T-helper 1 cell (primary cell): ENCODE measurements around the gene NRP2.
A peak's percentile ranks its signal among the peaks of the same experiment; 100 is the strongest.

Source experiments
- DNase-seq, 5 donors: peaks; one replicate each; pipeline ENCODE4 v3.0.0-alpha.2; 2012 to 2020

NRP2 gene

DNA sequence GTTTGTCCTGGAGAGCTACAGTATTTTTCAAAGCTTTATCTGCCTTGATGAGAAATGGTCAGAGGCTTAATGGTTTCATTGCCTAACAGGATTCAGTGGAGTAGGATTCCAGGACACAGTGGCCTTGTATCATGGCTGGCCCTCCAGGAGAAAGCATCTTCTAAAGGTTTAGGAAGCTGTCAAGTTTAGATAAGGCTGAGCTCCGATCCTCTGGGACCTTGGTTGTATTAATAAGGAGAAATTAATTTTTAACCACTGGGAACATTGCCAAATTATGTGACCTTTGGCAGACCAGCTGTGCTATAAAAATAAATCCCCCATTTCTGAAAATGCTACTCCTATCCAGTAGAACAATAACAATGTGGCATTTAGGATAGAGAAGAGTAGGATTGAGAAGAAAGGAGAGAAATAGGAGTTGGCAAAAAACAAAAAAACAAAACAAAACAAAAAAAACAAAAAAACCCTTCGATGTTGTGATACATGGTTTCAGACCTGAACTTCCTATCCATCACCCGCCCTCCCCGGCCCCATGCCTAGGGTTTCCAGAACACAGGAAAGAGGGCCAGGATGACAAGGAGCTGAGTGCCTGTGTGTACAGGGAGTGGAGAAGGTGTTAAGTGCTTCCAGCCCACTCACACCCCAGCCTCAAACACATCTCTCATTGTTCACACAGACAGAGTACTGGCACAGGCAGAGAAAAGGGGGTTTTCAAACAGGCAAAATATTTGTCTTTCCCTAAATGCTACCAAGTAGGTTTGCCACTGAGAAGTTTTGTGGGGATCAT is 6.3 kb downstream of the NRP2 start:
- no peak for DNase-seq

DNA sequence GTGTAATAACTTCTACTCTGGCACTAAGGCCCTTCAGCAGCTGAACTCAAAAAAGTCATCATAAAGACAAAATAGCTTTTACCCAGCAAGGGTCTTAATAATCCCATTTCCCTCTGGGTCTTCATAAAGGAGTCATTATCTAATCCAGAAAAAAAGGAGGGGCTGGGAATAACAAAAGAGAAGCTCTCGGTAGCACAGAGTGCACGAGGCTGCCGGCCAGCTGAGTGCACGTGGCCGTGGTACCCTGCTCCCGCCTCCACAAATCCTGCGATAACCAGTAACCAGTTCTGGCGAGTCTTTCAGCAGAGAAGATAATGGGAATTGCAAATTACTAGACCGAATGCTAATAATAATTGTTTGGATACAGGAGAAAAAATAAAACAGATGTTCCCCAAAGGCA is 7.5 kb downstream of the NRP2 start:
- DNase-seq: no peak

DNA sequence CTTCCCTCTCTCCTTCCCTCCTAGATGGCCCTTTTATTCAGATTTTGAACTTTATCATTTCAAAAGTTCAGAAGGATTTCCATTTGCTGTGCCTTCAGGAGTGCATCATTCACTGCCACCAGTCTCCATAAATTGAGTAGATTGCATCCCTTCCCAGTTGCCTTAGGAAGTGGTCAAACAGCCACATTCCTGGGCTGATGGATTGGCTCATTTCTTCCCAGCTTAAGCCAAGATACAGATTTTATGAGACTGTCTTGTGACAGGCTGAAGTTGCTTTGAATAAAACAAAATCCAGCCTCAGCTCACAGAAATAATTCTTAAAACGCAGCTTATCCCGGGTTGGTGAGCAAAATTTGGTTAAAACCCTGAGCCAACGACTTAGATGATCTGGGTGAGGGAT is 9.8 kb downstream of the NRP2 start:
- DNase-seq: no peak

DNA sequence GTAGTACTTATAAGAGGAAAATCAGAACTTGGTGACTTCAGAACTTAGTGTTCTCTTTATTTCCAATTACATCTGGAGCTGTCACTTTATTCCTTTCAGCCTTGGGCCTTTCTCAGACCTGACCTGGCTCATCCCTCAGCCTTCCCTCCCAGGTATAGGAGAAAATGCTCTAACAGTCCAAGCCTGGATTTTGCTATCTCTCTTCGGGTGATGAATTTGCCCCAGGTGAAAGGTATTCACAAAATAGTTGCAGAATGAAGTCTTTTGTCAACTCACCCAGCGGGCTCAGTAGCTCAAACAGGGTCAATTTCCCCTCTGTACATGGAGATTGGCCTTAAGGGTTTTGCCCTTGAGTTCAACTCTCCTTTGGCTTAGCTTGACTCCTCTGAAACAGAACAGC is 12.0 kb downstream of the NRP2 start:
- no peak for DNase-seq

DNA sequence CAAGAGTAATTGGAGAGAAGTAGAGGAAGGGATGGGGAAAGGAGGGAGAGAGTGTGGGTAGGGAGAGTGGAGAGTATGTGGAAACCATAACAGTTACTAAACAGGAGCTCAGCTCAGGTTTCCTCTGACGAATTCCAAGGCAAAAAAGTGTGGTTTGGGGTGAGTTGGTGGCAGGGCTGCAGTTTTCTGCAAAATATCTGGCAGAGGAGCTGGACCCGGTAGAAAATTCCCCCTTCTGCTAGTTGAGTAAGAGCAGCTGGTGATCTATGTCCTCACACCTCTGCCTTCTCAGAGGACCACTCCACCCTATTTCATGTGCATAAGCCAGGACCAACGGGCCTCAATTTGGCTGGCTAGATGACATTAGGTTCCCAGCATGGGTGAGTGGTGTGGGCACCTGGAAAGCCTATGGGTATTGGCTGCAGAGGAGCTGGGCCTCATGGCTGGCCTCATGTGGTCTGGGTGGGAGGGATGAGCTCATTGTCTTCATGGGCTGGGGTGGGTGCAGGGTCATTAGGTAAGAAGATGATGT is 13.2 kb downstream of the NRP2 start:
- DNase-seq: no peak

DNA sequence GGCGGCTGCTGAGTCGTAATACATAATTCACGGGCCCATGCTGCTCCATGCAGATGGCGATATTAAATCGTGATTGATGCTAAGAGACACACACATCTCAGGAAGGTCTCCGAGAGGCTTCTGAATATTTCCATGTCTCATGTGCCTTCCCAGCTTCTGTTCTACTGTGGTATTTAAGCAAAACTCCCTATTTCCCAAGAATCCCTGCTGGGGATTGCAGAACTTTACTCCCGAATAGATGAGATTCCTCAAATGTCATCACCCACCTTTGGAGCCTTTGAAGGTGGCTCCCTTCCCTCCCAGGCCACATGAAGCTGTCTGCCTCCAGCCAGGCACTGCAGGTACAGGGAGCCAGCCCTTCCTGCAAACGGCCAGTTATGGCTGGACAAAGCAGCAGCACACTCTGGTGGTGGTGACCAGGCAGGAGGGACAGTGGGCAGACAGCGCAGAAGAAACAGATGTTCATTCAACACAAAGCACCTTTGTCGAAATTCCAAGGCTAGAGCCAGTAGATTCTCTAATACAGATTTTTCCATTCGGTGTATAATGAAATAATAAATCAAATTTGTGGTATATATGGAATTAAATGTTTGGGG is 14.1 kb downstream of the NRP2 start:
- DNase-seq: no peak

DNA sequence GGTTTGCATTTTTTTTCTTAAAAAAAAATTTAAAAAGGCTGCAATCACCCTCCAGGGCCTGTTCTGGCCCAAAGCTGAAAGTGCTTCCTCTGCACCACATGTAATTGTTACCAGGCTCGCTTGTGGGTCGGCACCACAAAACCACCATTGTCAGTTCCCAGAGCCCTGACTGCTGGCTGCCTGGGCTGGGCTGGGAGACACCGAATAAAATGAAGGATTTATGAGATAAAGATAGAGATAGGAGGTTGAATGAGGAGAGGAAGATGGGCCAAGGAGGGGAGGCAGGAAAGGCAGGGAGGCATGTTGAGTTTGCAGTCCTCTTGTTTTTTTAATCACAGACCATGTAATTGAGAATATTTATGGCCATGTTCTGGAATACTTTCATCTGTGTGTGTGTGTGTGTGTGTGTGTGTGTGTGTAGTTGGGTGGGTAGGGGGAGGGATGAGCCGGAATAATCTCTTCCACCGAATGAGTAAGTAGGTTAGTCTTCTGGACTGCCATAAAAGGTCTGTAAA is 14.7 kb downstream of the NRP2 start:
- no peak for DNase-seq

DNA sequence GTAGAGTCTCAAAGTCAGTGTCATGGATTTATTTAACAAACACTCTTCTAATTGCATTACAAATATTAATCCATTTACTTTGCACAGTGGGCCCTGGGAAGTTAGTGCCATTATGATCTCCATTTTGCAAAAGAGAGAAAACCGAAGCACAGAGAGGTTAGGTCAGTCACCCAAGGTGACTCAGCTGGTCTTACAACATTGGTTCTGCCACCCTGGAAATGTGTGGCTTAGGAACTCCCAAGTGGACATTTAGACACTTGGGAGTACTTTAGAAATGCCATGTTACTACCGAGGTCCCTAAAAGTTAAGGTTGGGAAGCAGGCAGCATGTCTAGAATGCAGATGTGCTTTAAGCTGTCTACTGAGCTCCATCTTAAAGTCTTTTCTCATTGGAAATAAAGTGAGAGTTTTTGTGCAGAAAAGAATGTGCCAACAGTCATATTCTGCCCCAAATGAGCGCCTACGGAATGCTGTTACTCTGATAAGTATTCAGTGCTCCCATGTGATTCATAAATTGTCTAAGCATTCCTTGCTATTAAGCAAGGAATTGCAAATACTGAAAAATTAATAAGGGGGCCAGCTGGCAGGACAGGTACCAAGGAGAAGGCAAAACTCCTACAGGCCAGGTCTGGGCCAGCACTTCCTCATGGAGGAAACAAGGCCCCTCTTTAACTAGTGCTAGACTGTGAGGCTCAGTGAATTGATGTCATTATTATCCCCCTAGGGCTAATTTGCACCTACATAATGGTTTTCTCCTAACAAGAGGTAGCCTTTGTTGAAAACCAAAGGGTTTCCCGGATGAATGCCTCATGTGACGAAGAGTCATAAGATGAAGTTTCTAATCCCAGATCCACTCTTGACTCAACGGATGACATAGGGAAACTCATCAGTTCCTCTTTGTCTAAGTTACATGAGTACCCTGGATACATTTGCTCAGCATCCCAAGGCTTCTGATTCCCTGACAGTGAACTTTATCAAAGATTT is 16.3 kb downstream of the NRP2 start:
- no peak for DNase-seq

DNA sequence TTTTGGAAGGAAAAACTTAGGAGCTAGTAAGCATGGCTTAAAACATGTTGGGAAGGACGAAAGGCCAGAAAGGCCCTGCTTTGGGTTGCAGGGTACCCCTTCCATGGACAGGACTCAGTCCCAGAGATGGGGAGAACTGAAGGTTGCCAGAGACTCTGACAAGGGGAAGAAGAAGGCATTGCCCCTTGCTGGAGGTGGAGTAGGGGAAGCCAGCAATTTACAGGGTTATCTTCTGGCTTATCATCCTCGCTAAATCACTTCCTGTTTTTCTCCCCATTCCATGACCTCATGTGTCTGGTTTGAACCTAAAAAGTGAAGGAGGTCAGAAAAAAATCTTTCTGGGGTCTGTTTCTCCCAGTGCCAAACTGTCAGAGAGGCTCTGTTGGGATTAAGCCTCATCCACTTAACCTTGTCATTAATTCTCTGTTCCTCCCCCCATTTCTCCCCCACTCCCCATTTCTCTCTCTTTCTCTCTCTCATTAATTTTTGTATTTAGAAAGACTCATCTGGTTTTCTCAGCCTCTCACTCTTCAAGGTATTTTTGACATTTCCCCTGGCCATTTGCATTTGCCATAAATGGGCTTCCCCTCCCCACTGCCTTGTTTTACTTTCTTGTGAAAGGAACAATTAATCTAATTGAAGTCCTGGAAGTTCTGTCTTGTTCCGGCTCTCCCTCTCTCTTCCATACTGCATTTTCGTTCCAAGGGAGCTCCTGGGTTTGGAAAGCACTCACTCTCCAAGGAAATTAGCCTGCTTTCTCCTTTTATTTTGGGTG is 17.4 kb downstream of the NRP2 start:
- no peak for DNase-seq

DNA sequence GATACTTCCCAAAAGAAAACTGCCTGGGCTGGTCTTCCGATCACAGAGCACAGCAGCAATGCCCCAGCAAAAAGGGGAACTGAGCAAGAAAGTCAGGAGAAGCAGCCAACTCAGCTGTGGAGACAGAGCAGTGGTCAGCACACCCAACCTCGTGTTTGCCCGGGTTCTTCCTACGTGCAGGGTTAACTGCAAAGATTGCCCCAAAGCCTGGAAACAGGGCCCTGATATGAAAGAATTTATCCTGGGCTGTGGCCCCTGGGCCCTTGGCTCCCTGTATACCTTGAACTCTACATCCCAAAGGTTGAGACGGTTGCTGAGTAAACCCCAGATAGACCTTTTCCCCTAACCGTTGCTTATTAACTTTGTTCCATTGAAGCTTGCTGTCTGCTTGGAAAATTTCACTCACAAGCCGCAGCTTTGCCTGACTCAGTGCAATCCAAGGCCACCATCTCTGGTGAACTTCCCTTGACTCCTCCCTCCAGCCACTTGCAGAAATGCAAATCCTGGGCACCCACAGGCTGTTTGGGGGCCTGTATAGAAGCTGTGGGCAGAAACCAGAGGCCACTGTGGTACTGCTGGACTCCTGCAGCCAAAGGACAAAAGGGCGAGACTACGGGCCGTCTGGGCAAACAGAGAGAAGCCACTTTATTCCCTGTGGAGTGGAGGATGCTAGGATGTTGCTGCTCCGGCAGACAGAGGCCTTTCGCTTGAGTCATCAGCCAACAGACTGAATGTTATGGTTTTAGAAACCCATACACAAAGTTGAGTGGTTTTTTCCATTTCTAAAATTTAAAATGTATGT is 18.2 kb downstream of the NRP2 start:
- DNase-seq: no peak

DNA sequence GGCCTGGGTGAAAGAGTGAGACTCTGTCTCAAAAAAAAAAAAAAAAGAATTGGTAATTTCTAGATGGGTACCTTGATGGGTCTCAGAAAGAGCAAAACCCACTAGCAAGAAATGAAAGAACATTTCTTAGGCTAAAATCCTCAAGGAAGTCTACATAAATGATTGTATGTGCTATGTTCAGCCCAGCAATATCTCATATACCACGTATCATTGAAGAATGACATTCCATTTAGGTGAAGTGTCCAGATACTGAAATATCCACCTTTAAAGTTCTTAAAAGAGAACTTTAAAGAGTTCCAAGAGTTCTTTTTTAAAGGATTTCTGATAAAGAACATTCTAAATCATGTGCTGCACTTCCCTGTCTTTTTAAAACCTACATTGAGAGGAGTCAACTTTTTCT is 19.2 kb downstream of the NRP2 start:
- no peak for DNase-seq

DNA sequence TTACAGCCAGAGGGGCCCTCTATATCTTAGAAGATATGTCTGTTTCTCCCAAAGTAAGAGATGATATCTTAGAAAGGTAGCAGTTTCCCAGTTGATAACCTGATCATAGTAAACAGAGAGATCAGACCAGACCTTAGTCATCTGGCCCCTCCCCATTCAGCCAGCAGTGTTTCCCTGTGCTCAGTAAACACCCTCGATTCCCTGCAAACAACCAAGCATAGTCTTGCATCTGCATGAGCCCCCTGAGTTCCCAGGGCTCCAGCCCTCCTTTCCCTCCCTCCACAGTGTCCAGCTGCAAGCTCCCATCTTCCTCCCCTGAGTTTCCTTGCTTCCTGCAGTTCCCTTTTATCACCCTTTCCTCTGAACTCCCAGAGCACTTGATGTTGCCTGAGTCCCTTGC is 20.3 kb downstream of the NRP2 start:
- no peak for DNase-seq

DNA sequence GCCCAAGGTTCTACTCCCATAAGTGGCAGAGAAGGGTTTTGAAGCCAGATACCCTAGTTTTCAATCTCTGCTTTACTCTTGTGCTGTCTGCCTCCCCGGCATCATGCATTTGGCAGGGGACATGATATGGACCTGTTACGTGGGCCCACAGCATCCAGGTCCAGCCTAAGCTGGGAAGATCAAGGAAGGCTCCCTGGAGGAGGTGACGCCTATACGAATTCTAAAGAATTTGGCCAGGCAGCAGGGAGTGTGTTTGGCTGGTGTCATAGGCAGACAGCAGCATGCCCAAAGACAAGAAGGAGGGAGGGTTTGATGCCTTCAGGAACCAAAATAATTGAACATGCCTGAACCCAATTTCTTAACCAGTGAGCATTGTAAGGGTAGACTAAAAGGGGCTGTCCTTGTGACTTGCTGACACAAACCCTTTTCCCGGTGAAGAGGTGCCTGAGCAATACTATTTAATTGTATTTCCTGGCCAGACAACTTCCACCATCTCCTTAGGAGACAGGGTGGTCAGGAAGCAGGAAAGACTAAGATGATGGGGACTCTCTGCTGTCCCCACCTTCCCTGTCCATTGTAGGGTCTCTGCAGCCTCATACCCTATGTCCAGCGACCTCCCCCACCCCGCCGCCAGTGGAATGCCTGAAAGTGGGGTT is 21.3 kb downstream of the NRP2 start:
- DNase-seq: no peak

DNA sequence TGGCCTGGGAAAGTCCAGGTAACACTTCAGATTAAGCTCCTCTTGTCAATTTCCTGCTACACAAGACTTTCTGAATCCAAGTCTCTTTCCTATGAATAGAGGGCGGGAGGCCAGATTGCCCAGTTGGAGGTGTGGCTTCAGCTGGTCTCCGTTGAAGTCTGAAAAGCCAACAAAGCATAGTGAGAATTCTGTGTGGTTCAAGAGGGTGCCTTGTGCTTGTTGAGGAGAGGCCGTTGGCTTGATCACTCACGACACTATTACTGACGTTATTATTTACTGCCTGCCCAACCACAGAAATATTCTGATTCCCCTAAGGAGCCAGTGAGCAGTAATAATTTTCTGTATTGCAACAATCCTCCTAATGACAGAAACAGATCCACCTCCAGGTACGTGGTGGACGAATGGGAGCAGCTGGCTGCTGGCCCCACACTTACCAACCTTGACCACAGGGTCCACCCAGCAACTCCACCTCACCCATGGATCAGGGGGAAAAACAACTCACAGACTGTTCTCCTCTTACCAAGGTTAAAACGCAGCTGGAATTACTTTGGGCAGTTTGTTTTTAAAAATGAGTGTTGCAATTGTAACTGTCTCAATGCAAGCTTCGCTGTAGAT is 21.9 kb downstream of the NRP2 start:
- no peak for DNase-seq

DNA sequence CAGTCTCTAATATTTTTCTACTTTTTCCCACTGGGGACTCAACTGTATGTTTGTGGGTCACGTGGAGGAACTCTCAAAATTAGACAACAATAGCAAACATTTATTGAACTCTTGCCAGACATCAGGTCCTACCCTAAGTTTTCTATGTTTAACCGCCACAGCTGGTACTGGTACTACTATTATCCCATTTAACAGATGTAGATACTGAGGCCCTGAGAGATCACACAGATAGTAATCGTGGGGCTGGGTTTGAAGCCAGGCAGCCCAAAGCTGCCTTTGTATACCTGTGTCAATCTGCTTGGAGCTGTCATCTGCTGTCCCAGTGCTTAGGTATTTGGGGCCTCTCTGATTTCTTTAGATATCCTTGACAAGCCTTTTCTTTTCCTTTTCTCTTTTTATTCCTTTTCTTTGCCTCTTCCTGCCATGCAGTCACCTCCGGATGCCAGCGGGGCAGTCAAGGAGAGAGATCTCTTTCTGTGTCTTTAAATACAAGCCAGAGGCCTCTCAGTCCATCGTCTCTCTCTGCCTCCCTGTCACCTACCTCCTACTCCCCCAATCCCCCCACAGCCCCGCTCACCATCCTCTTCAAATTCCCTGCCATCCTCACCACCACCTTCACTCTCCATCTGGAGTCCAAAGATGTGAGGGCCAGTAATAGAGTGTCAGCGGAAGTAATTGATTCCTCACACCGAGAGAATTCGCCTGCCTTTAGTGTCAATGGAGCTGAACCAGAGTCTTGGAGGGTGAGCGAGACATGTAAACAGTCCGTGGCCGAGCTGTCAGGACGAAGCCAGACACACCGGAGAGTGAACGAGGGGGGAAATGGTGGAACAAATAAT is 23.4 kb downstream of the NRP2 start:
- DNase-seq: no peak

DNA sequence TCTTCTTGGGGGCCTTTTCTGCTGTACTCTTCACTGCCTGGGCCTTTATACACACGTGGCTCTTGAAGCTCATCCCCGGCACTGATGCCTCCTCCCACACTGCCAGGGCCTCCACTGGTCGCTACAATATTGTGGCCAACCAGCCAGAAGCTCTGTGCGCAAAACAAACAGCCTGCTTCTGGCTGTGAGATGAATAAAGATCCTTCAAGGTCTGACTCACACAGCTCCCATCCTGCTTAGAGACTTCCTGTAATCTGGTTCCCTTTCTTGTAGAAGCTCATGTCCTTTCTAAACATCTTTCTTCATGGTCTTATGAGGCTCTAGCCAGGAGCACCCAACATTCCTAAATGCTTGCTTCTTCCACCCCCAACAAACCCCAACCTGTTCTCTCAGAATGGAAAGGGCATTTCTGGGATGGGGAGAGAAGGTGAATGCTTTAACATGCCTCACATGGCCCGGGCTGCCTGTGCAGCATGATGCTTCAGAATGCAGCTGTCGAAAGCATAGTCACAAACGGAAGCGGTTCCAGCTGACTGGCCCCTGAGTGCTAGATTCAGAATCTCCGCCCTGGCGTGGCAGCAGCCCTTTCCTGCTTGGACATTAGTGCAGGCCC is 24.6 kb downstream of the NRP2 start:
- DNase-seq: peak in 1 of 5 donors; percentile 84

DNA sequence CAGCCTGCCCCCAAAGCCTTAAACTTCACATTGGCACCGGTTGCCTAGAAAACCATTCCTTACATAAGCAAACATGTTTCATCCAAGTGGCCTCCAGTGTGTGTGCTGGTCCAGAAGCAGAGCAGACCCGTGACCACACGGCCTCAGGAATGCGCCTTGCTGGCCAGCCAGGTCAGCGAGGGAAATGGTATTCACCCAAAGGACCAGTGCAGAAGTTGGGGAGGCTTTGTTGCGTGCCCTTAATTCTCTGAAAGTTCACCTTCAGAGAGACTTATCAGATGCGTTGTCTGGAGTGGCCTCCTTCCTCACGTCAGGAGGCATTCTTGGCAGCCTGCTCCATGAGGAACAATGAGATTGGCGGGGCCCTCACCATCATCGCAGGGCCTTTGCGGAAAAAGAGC is 25.9 kb downstream of the NRP2 start:
- no peak for DNase-seq

DNA sequence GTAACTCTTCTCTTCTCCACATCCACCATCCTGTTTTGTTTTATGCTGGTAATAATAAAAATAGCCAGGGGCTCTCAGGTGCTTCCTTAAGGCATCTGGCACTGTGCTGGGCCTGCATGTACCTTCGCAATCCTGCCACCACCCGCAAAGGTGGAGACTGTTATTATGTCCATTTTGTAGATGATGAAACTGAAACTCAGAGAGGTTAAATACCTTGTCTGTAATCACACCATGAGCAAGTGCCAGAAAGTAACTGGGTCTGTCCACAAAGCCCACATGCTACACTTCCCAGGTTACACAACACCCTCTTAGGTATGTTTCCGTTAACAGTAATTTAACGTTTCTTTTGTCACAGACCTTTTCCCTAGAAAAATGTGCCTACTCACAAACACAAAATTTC is 27.0 kb downstream of the NRP2 start:
- no peak for DNase-seq

DNA sequence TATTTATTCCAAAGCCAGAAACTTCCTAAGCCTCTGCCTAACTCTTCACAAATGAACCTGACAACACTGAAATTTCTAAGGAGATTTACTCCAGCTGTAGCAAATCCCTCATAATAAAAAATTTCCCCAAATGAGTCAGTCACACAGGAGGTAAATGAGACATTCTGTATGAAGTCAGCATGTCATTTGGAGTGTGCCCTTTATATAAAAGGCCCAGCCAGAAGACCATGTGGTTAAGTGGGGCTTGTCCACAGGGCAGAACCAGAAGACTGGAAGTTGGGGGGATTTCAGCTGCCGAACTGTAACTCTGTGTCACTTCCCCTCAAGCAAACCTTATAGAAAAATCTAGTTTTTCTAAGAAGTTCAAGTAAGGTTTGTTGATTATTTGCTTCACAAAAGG is 30.2 kb downstream of the NRP2 start:
- DNase-seq: no peak
